ENCODE data around the gene FOXP3. TPM values are rescaled to one million over a fixed set of nuclear protein-coding genes. Genes with fewer than 3 reads are reported as not detected.
"Not testable (repeated sequence)": the region's sequence is repeated elsewhere in the genome, so short reads cannot be mapped to it uniquely, and the experiment has no call there.

Gene FOXP3
- total and polyA plus RNA-seq, 2 of the 4 experiments (the other 2 are of a cell fraction): 0.05 TPM; not detected in 1

- H3K4me3 ChIP-seq (ENCODE audit: insufficient read depth, low read depth, low read length); H2BK15ac ChIP-seq (ENCODE audit: low read depth, low read length); BruUV-seq (replicated peaks); H2BK5ac ChIP-seq (ENCODE audit: low read depth, low read length, poor library complexity, severe bottlenecking); H3K4me2 ChIP-seq (ENCODE audit: low read depth, low read length); H4K5ac ChIP-seq (ENCODE audit: low read depth, low read length); H3K4ac ChIP-seq (ENCODE audit: low read depth, low read length); H2BK20ac ChIP-seq (ENCODE audit: low read depth, low read length); H3K23ac ChIP-seq (ENCODE audit: low read depth, low read length); H2AK5ac ChIP-seq (ENCODE audit: low read depth, low read length); intact Hi-C loops (cut with micrococcal nuclease); dilution Hi-C loops (cut with HindIII; ENCODE audit: low sequenced_read_pairs, unreplicated experiment); H3K18ac ChIP-seq (ENCODE audit: low read depth, low read length); POLR2A ChIA-PET (ENCODE audit: unreplicated experiment); H3K56ac ChIP-seq (ENCODE audit: extremely low read depth, insufficient read depth, low read length); DNase-seq; H2AFZ ChIP-seq (replicated peaks; ENCODE audit: low read length, poor library complexity); in situ Hi-C loops (cut with MboI; ENCODE audit: low sequenced_read_pairs); H4K91ac ChIP-seq (ENCODE audit: insufficient read depth, low read depth, low read length); H3K9me3 ChIP-seq (ENCODE audit: control insufficient read depth, insufficient read depth, low read length); ATAC-seq (ENCODE audit: low read depth); CTCF ChIA-PET; H2BK120ac ChIP-seq (ENCODE audit: low read depth, low read length); H3K14ac ChIP-seq (replicated peaks; ENCODE audit: low read depth, low read length); H3K27me3 ChIP-seq (ENCODE audit: control insufficient read depth, insufficient read depth, low read length); H3K27ac ChIP-seq (ENCODE audit: insufficient read depth, low read length); H3K79me1 ChIP-seq (ENCODE audit: low read depth in 1 of 2, low read length in 2 of 2); H3K9me1 ChIP-seq (ENCODE audit: insufficient read depth, low read length); H4K8ac ChIP-seq (ENCODE audit: low read depth in 2 of 2, low read length in 2 of 2); H3K36me3 ChIP-seq (ENCODE audit: control insufficient read depth, insufficient read depth, low read length); H4K20me1 ChIP-seq (ENCODE audit: insufficient read depth, low read length); H2AK9ac ChIP-seq (replicated peaks; ENCODE audit: low read depth, low read length, poor library complexity); H3K9ac ChIP-seq (ENCODE audit: low read depth, low read length); H3K4me1 ChIP-seq (ENCODE audit: control insufficient read depth, insufficient read depth, low read length): not testable (repeated sequence)
- WGBS, 2 experiments (ENCODE audit: extremely low coverage in 2 of 2, insufficient read length in 1 of 2): no CpG with 5 or more reads among the region's 2 CpGs
These were observed 43.3 kb upstream of the FOXP3 start for GRCh38 chrX:49307775-49308174.
